Neural progenitor cell (in vitro differentiated cells): ENCODE measurements around the gene TTC27. TPM values are rescaled to one million over a fixed set of nuclear protein-coding genes. Genes with fewer than 3 reads are reported as not detected.

Experiments used
- DNase-seq: peaks from one replicate; pipeline ENCODE4 v3.0.0-alpha.2; 2016; ENCODE audit warnings: low spot score
- H2AFZ ChIP-seq: fragments of 200-600 bp; sonication (generic); replicated peaks from 2 replicates; pipeline ENCODE4 v1.6.1; 2016; ENCODE audit warnings: antibody characterized with exemption
- H3F3A ChIP-seq: fragments of 200-600 bp; sonication (generic); 2 replicates; pipeline ENCODE4 v1.6.1; 2016; ENCODE audit warnings: antibody characterized with exemption, low read depth
- H3K27ac ChIP-seq: fragments of 200-600 bp; sonication (generic); 2 replicates; pipeline ENCODE4 v1.5.1; 2016; ENCODE audit warnings: mild to moderate bottlenecking
- H3K27me3 ChIP-seq: fragments of 200-600 bp; sonication (generic); 2 replicates; pipeline ENCODE4 v1.6.1; 2016; ENCODE audit warnings: mild to moderate bottlenecking, moderate library complexity
- H3K36me3 ChIP-seq: fragments of 200-600 bp; sonication (generic); 2 replicates; pipeline ENCODE4 v1.5.1; 2016
- H3K4me1 ChIP-seq: fragments of 200-600 bp; sonication (generic); 2 replicates; pipeline ENCODE4 v1.6.1; 2016; ENCODE audit warnings: mixed run types
- H3K4me2 ChIP-seq: fragments of 200-600 bp; sonication (generic); 2 replicates; pipeline ENCODE4 v1.6.1; 2016
- H3K4me3 ChIP-seq: fragments of 200-600 bp; sonication (generic); 2 replicates; pipeline ENCODE4 v1.5.1; 2016
- H3K79me2 ChIP-seq: fragments of 200-600 bp; sonication (generic); 2 replicates; pipeline ENCODE4 v1.6.1; 2016; ENCODE audit warnings: low read depth
- H3K9ac ChIP-seq: fragments of 200-600 bp; sonication (generic); 2 replicates; pipeline ENCODE4 v1.6.1; 2016
- H3K9me3 ChIP-seq: fragments of 200-600 bp; sonication (generic); 2 replicates; pipeline ENCODE4 v1.5.1; 2016; ENCODE audit warnings: low read depth
- H4K20me1 ChIP-seq: fragments of 200-600 bp; sonication (generic); 2 replicates; pipeline ENCODE4 v1.6.1; 2016; ENCODE audit warnings: low read depth
- H3K27ac Mint-ChIP-seq: 3 replicates; pipeline ENCODE4 v1.8.0; 2021; ENCODE audit warnings: mixed read lengths
- H3K27me3 Mint-ChIP-seq: 2 replicates; pipeline ENCODE4 v1.8.0; 2022; ENCODE audit warnings: low read depth, mild to moderate bottlenecking, inconsistent platforms, moderate library complexity, mixed read lengths; ENCODE audit not compliant: insufficient read depth
- H3K36me3 Mint-ChIP-seq: 3 replicates; pipeline ENCODE4 v1.8.0; 2021; ENCODE audit warnings: mixed read lengths
- H3K4me1 Mint-ChIP-seq: 3 replicates; pipeline ENCODE4 v1.8.0; 2021; ENCODE audit warnings: mixed read lengths
- H3K4me3 Mint-ChIP-seq: 3 replicates; pipeline ENCODE4 v1.8.0; 2021; ENCODE audit warnings: mild to moderate bottlenecking, moderate library complexity, mixed read lengths
- H3K9me3 Mint-ChIP-seq: 3 replicates; pipeline ENCODE4 v1.8.0; 2020; ENCODE audit warnings: mixed read lengths
- EZH2 ChIP-seq: fragments of 200-600 bp; sonication (generic); IDR thresholded peaks from 2 replicates; pipeline ENCODE4 v1.6.1; 2017; ENCODE audit warnings: antibody characterized with exemption, mild to moderate bottlenecking, moderate library complexity
- EZH2phosphoT487 ChIP-seq: fragments of 200-600 bp; sonication (generic); IDR thresholded peaks from 2 replicates; pipeline ENCODE4 v1.6.1; 2017; ENCODE audit warnings: antibody characterized with exemption
- total RNA-seq: library from RNA; depleted of rRNA; stranded (reverse); fragments of >200 nt; gene quantifications from 2 replicates; pipeline ENCODE4 v1.2.3, GENCODE V29; 2015; ENCODE audit warnings: low replicate concordance
- TF ChIP-seq, protein P1 (sequence below): fragments of 200-600 bp; sonication (generic); IDR thresholded peaks from 2 replicates; pipeline ENCODE4 v1.5.1; 2017; ENCODE audit warnings: antibody characterized with exemption, mild to moderate bottlenecking

The TTC27 gene
- total RNA-seq, 1 donor from 2014 or later: 32.5 TPM

DNA sequence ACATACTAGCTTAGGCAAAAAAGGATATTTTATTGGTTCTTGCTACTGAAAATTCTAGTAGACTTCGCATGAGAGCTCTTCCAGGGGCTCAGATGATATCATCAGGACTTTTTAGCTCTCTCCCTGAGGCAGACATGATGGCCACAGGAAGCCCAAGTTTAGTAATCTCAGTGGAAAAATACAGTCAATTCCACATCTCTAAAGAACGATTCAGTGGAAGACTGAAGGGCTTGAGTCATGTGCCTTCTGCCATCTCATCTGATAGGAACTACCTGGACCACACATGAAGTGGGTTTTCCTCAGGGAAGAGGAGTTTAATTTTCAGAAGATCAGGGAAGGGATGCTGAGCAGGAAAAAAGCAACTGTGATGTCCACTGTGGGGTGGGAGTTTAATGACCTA lies 117.3 kb downstream of the TTC27 start:
- Histone ChIP-seq H3K4me3 (no peak overlapping the region), H3K9ac (no peak overlapping the region), H2AFZ (no peak overlapping the region), H3K27ac (no peak overlapping the region), H3F3A (no peaks in the 10 kb centered on the region), H3K9me3 (no peaks in the 10 kb centered on the region), H3K27me3 (no peaks in the 10 kb centered on the region), H3K4me2 (no peak overlapping the region), H3K79me2 (no peaks in the 10 kb centered on the region), H3K36me3 (no peaks in the 10 kb centered on the region), H3K4me1 (no peaks in the 10 kb centered on the region), H4K20me1 (no peaks in the 10 kb centered on the region)
- peaks cover 3% of the 10 kb centered on the region for H3K27me3 Mint-ChIP-seq
- H3K4me3 Mint-ChIP-seq: no peak overlapping the region
- TF ChIP-seq EZH2 (no peak), EZH2phosphoT487 (no peak)
- TF ChIP-seq, protein P1, sequence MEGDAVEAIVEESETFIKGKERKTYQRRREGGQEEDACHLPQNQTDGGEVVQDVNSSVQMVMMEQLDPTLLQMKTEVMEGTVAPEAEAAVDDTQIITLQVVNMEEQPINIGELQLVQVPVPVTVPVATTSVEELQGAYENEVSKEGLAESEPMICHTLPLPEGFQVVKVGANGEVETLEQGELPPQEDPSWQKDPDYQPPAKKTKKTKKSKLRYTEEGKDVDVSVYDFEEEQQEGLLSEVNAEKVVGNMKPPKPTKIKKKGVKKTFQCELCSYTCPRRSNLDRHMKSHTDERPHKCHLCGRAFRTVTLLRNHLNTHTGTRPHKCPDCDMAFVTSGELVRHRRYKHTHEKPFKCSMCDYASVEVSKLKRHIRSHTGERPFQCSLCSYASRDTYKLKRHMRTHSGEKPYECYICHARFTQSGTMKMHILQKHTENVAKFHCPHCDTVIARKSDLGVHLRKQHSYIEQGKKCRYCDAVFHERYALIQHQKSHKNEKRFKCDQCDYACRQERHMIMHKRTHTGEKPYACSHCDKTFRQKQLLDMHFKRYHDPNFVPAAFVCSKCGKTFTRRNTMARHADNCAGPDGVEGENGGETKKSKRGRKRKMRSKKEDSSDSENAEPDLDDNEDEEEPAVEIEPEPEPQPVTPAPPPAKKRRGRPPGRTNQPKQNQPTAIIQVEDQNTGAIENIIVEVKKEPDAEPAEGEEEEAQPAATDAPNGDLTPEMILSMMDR: no peak
- H3K36me3 Mint-ChIP-seq: peaks cover 8% of the 10 kb centered on the region
- no peaks in the 10 kb centered on the region for H3K9me3 Mint-ChIP-seq
- H3K4me1 Mint-ChIP-seq: peaks cover 7% of the 10 kb centered on the region
- no peak for DNase-seq
- no peak overlapping the region for H3K27ac Mint-ChIP-seq

DNA sequence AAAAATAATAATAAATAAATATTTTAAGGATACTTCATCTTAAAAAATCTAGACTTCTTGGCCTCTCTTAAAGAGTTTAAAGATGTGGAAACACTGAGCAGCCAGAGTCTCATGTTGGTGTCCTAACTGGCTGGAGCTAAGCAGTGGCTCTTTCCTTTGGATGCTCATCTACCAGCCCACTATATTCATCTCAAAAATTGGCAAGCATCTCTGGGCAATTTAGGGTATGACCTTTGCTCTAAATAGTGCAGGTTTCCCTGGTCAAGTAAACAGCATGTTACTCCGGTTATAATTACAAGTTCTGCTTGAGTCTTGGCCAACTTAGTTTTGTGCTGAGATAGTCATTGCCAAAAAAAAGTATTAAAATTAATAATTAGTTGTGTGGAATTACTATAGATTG lies 117.8 kb downstream of the TTC27 start:
- H2AFZ ChIP-seq: no peak overlapping the region
- Mint-ChIP-seq H3K4me3 (no peak overlapping the region), H3K27me3 (peaks cover 3% of the 10 kb centered on the region), H3K27ac (no peak overlapping the region), H3K9me3 (no peaks in the 10 kb centered on the region), H3K36me3 (peaks cover 8% of the 10 kb centered on the region), H3K4me1 (peaks cover 7% of the 10 kb centered on the region)
- TF ChIP-seq EZH2phosphoT487 (no peak), EZH2 (no peak)
- TF ChIP-seq, protein P1: no peak
- no peaks in the 10 kb centered on the region for H3K9me3 ChIP-seq
- no peak overlapping the region for H3K27ac ChIP-seq
- H3K4me3 ChIP-seq: no peak overlapping the region
- no peaks in the 10 kb centered on the region for H3K4me1 ChIP-seq
- no peak for DNase-seq
- H3K79me2 ChIP-seq: no peaks in the 10 kb centered on the region
- no peaks in the 10 kb centered on the region for H3F3A ChIP-seq
- H3K36me3 ChIP-seq: no peaks in the 10 kb centered on the region
- no peak overlapping the region for H3K9ac ChIP-seq
- H4K20me1 ChIP-seq: no peaks in the 10 kb centered on the region
- no peak overlapping the region for H3K4me2 ChIP-seq
- no peaks in the 10 kb centered on the region for H3K27me3 ChIP-seq

DNA sequence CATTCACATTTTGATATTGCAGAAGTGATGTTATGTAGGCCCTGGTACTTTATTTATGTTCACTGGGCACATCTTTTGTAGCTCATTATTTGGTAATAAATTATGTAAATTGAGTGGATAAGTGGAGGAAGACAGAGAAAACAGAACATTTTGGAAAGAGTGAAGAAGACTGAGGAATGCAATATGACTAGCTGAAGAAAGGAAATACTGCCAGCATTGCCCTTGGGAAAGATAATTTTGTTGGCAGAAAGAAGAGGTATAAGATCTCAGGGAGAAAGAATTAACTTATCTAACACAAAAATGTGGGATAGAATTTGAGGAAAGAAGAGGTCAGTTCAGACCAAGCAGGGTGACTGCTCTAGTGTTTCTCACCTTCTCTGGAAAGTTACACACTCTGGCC lies 118.8 kb downstream of the TTC27 start:
- TF ChIP-seq EZH2 (no peak), EZH2phosphoT487 (no peak)
- TF ChIP-seq, protein P1: no peak
- no peak overlapping the region for H3K27ac ChIP-seq
- Mint-ChIP-seq H3K36me3 (peaks cover 4% of the 10 kb centered on the region), H3K27ac (no peak overlapping the region), H3K9me3 (no peaks in the 10 kb centered on the region), H3K4me3 (no peak overlapping the region), H3K4me1 (peaks cover 7% of the 10 kb centered on the region), H3K27me3 (peaks cover 3% of the 10 kb centered on the region)
- no peaks in the 10 kb centered on the region for H3K9me3 ChIP-seq
- no peaks in the 10 kb centered on the region for H3F3A ChIP-seq
- H3K4me1 ChIP-seq: no peaks in the 10 kb centered on the region
- H2AFZ ChIP-seq: no peak overlapping the region
- H3K4me2 ChIP-seq: no peak overlapping the region
- H3K4me3 ChIP-seq: no peak overlapping the region
- H3K27me3 ChIP-seq: no peaks in the 10 kb centered on the region
- no peaks in the 10 kb centered on the region for H4K20me1 ChIP-seq
- DNase-seq: no peak
- no peak overlapping the region for H3K9ac ChIP-seq
- H3K79me2 ChIP-seq: no peaks in the 10 kb centered on the region
- no peaks in the 10 kb centered on the region for H3K36me3 ChIP-seq

DNA sequence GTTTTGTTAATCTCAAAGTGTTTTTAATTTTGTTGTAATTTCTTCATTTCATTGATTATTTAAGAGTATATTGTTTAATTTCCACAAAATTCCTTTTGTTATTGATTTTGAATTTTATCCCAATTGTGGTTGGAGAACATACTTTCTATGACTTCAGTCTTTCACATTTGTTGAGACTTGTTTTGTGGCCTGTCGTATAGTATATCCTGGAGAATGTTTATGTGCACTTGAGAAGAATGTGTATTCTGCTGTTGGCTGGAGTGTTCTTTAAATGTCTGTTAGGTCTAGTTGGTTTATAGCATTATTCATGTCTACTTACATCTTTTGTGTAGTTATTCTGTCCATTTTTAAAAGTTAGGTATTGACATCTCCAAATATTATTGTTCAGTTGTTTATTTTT lies 120.3 kb downstream of the TTC27 start:
- no peak for DNase-seq
- no peak overlapping the region for H3K4me3 Mint-ChIP-seq
- H3K36me3 Mint-ChIP-seq: peaks cover 8% of the 10 kb centered on the region
- peaks cover 3% of the 10 kb centered on the region for H3K27me3 Mint-ChIP-seq
- H3K9me3 ChIP-seq: no peaks in the 10 kb centered on the region
- H3K4me1 ChIP-seq: no peaks in the 10 kb centered on the region
- no peak overlapping the region for H3K27ac Mint-ChIP-seq
- no peak overlapping the region for H2AFZ ChIP-seq
- no peak overlapping the region for H3K9ac ChIP-seq
- peaks cover 7% of the 10 kb centered on the region for H3K4me1 Mint-ChIP-seq
- no peak for TF ChIP-seq EZH2
- no peak for TF ChIP-seq EZH2phosphoT487
- TF ChIP-seq, protein P1: no peak
- no peaks in the 10 kb centered on the region for H3K36me3 ChIP-seq
- no peaks in the 10 kb centered on the region for H3K79me2 ChIP-seq
- no peaks in the 10 kb centered on the region for H3K9me3 Mint-ChIP-seq
- no peak overlapping the region for H3K4me3 ChIP-seq
- H4K20me1 ChIP-seq: no peaks in the 10 kb centered on the region
- H3K27ac ChIP-seq: no peak overlapping the region
- H3F3A ChIP-seq: no peaks in the 10 kb centered on the region
- H3K27me3 ChIP-seq: no peaks in the 10 kb centered on the region
- no peak overlapping the region for H3K4me2 ChIP-seq
